Right lung (tissue), 10 donors: Measurements from ENCODE around the gene AP2M1. TPM values are rescaled to one million over a fixed set of nuclear protein-coding genes. Genes with fewer than 3 reads are reported as not detected.
"Not testable (repeated sequence)": the region's sequence is repeated elsewhere in the genome, so short reads cannot be mapped to it uniquely, and the experiment has no call there.

ENCODE experiments used
- DNase-seq, 2 donors: peaks; one replicate each; pipeline ENCODE4 v3.0.0-alpha.2; 2013
- long read RNA-seq, 8 donors: transcript quantifications; one replicate each; lab custom pipeline, GENCODE V29; 2026
- polyA plus RNA-seq, 5 donors: library from polyadenylated mRNA; unstranded; fragments of 120-200 nt; gene quantifications; one replicate each; pipeline versions ENCODE4 v1.2.1 to v1.2.3, GENCODE V29; 2013; ENCODE audit warnings: inconsistent platforms in 1 of 5, low replicate concordance in 1 of 5; ENCODE audit not compliant: insufficient read length in 5 of 5, insufficient read depth in 1 of 5

The AP2M1 gene
- polyA plus RNA-seq: 100 to 1,000 TPM; 318 to 368 (median 328) TPM
- long read RNA-seq, donor 1, transcript AP2M1-202 (11 exons, 2,091 nt): major isoform, 113 of 146 reads
- long read RNA-seq, donor 1, transcript AP2M1-207 (10 exons, 1,950 nt): minor isoform, 6 of 146 reads
- long read RNA-seq, donor 1, partial matches to known transcripts: 21 of 146 reads
- long read RNA-seq, donor 1, other reads (novel, unspliced or antisense): 0 of 146 reads
- long read RNA-seq, donor 2, transcript AP2M1-202 (11 exons, 2,091 nt): major isoform, 82 of 92 reads
- long read RNA-seq, donor 2, partial matches to known transcripts: 5 of 92 reads
- long read RNA-seq, donor 2, other reads (novel, unspliced or antisense): 0 of 92 reads
- long read RNA-seq, donor 3, transcript AP2M1-214 (3 exons, 684 nt): minor isoform, 9 of 99 reads
- long read RNA-seq, donor 3, transcript AP2M1-202 (11 exons, 2,091 nt): major isoform, 64 of 99 reads
- long read RNA-seq, donor 3, partial matches to known transcripts: 18 of 99 reads
- long read RNA-seq, donor 3, other reads (novel, unspliced or antisense): 0 of 99 reads
- long read RNA-seq, donor 4, transcript AP2M1-202 (11 exons, 2,091 nt): major isoform, 49 of 55 reads
- long read RNA-seq, donor 4, transcript AP2M1-214 (3 exons, 684 nt): minor isoform, 5 of 55 reads
- long read RNA-seq, donor 4, partial matches to known transcripts: 0 of 55 reads
- long read RNA-seq, donor 4, other reads (novel, unspliced or antisense): 0 of 55 reads
- long read RNA-seq, donor 5, transcript AP2M1-202 (11 exons, 2,091 nt): major isoform, 104 of 131 reads
- long read RNA-seq, donor 5, transcript AP2M1-214 (3 exons, 684 nt): minor isoform, 9 of 131 reads
- long read RNA-seq, donor 5, partial matches to known transcripts: 11 of 131 reads
- long read RNA-seq, donor 5, other reads (novel, unspliced or antisense): 0 of 131 reads
- long read RNA-seq, donor 6, transcript AP2M1-207 (10 exons, 1,950 nt): minor isoform, 5 of 123 reads
- long read RNA-seq, donor 6, transcript AP2M1-202 (11 exons, 2,091 nt): major isoform, 104 of 123 reads
- long read RNA-seq, donor 6, transcript AP2M1-214 (3 exons, 684 nt): minor isoform, 5 of 123 reads
- long read RNA-seq, donor 6, partial matches to known transcripts: 8 of 123 reads
- long read RNA-seq, donor 6, other reads (novel, unspliced or antisense): 0 of 123 reads
- long read RNA-seq, donor 7, transcript AP2M1-202 (11 exons, 2,091 nt): major isoform, 105 of 130 reads
- long read RNA-seq, donor 7, partial matches to known transcripts: 19 of 130 reads
- long read RNA-seq, donor 7, other reads (novel, unspliced or antisense): 0 of 130 reads
- long read RNA-seq, donor 8, transcript AP2M1-202 (11 exons, 2,091 nt): major isoform, 46 of 64 reads
- long read RNA-seq, donor 8, partial matches to known transcripts: 12 of 64 reads
- long read RNA-seq, donor 8, other reads (novel, unspliced or antisense): 0 of 64 reads

GRCh38 chr3:184174646-184175492, at the start of gene AP2M1:
AP2M1 (plus strand) TSS chr3:184174855; CDS start chr3:184176994, 2,139 bp downstream.
- peak; percentile 98 to 99 for DNase-seq

GRCh38 chr3:184126006-184126405, 48.6 kb upstream of the AP2M1 start:
- DNase-seq: no peak

GRCh38 chr3:184129012-184129411, 45.6 kb upstream of the AP2M1 start:
- no peak for DNase-seq

- no peak for DNase-seq
Measured at GRCh38 chr3:184132945-184133344, 41.7 kb upstream of the AP2M1 start.

- peak; percentile 63 to 68 for DNase-seq
Measured at GRCh38 chr3:184133840-184134745, 40.6 kb upstream of the AP2M1 start.

GRCh38 chr3:184134746-184135148, 39.9 kb upstream of the AP2M1 start:
- no peak for DNase-seq

GRCh38 chr3:184135149-184135910, 39.3 kb upstream of the AP2M1 start, which contains the start of gene EIF2B5:
EIF2B5 (plus strand) TSS chr3:184135358; CDS start chr3:184135386, 28 bp downstream.
- DNase-seq: peak; percentile 89 to 91

- DNase-seq: no peak
Measured at GRCh38 chr3:184135911-184136260, 38.8 kb upstream of the AP2M1 start.

- DNase-seq: no peak
Measured at GRCh38 chr3:184140436-184140835, 34.2 kb upstream of the AP2M1 start.

GRCh38 chr3:184142199-184142598, 32.5 kb upstream of the AP2M1 start:
- no peak for DNase-seq

- DNase-seq: no peak
Measured at GRCh38 chr3:184143327-184143726, 31.3 kb upstream of the AP2M1 start.

- DNase-seq: no peak
Measured at GRCh38 chr3:184144505-184144904, 30.1 kb upstream of the AP2M1 start.

- DNase-seq: no peak
Measured at GRCh38 chr3:184145111-184145524, 29.5 kb upstream of the AP2M1 start.

GRCh38 chr3:184145751-184146270, 28.8 kb upstream of the AP2M1 start:
- no peak for DNase-seq

- no peak for DNase-seq
Measured at GRCh38 chr3:184148076-184148475, 26.6 kb upstream of the AP2M1 start.

GRCh38 chr3:184149123-184149522, 25.5 kb upstream of the AP2M1 start:
- no peak for DNase-seq

GRCh38 chr3:184149770-184150169, 24.9 kb upstream of the AP2M1 start:
- not testable (repeated sequence) for DNase-seq
